ENCODE data around the gene MAD1L1. TPM values are rescaled to one million over a fixed set of nuclear protein-coding genes. Genes with fewer than 3 reads are reported as not detected.

The MAD1L1 gene
- total and polyA plus RNA-seq, 4 donors: 43.0 to 54.9 (median 49.9) TPM

- no peak for TF ChIP-seq CTCF (IDR thresholded peaks at IDR 0.05; ENCODE audit: control extremely low read depth, extremely low read depth)
- WGBS, 2 donors: 94 to 96% methylated on average over 27 of the region's 27 CpGs
- no peaks in the 10 kb centered on the region for H3K9me3 ChIP-seq (ENCODE audit: control insufficient read depth in 4 of 4, insufficient read depth in 3 of 4, low read length in 3 of 4)
- H3K36me3 ChIP-seq (ENCODE audit: control insufficient read depth in 4 of 4, insufficient read depth in 4 of 4, low read length in 4 of 4): peaks cover 0 to 14% (median 2%) of the 10 kb centered on the region in 4 donors
- ATAC-seq (ENCODE audit: insufficient read depth, low FRiP score) (no peak), DNase-seq (no peak)
- H3K27me3 ChIP-seq (ENCODE audit: control insufficient read depth in 3 of 3, insufficient read depth in 3 of 3, low read length in 2 of 3): no peaks in the 10 kb centered on the region
- H3K27ac ChIP-seq (ENCODE audit: low read depth in 1 of 2, low read length in 1 of 2): no peak overlapping the region
- H3K4me1 ChIP-seq (ENCODE audit: control insufficient read depth in 5 of 5, insufficient read depth in 5 of 5, low read length in 5 of 5): no peaks in the 10 kb centered on the region
- no peak overlapping the region for H3K9ac ChIP-seq (ENCODE audit: insufficient read depth in 1 of 2, low read length in 2 of 2)
- no peak overlapping the region for H3K4me3 ChIP-seq
These were observed 232.5 kb downstream of the MAD1L1 start for GRCh38 chr7:2000153-2000687.

GRCh38 chr7:1999278-1999984 is 233.3 kb downstream of the MAD1L1 start:
- WGBS, 2 donors: 95% methylated on average over 21 of the region's 21 CpGs
- Histone ChIP-seq H3K9me3 (ENCODE audit: control insufficient read depth in 4 of 4, insufficient read depth in 3 of 4, low read length in 3 of 4) (no peaks in the 10 kb centered on the region), H3K4me3 (no peak overlapping the region), H3K9ac (ENCODE audit: insufficient read depth in 1 of 2, low read length in 2 of 2) (no peak overlapping the region), H3K27me3 (ENCODE audit: control insufficient read depth in 3 of 3, insufficient read depth in 3 of 3, low read length in 2 of 3) (no peaks in the 10 kb centered on the region), H3K4me1 (ENCODE audit: control insufficient read depth in 5 of 5, insufficient read depth in 5 of 5, low read length in 5 of 5) (no peaks in the 10 kb centered on the region), H3K36me3 (ENCODE audit: control insufficient read depth in 4 of 4, insufficient read depth in 4 of 4, low read length in 4 of 4) (peaks cover 0 to 13% (median 2%) of the 10 kb centered on the region in 4 donors), H3K27ac (ENCODE audit: low read depth in 1 of 2, low read length in 1 of 2) (no peak overlapping the region)
- no peak for ATAC-seq (ENCODE audit: insufficient read depth, low FRiP score)
- no peak for TF ChIP-seq CTCF (IDR thresholded peaks at IDR 0.05; ENCODE audit: control extremely low read depth, extremely low read depth)
- no peak for DNase-seq

GRCh38 chr7:1998146-1998545 is 234.6 kb downstream of the MAD1L1 start:
- TF ChIP-seq CTCF (IDR thresholded peaks at IDR 0.05; ENCODE audit: control extremely low read depth, extremely low read depth): no peak
- DNase-seq (no peak), ATAC-seq (ENCODE audit: insufficient read depth, low FRiP score) (no peak)
- H3K27me3 ChIP-seq (ENCODE audit: control insufficient read depth in 3 of 3, insufficient read depth in 3 of 3, low read length in 2 of 3): no peaks in the 10 kb centered on the region
- no peaks in the 10 kb centered on the region for H3K4me1 ChIP-seq (ENCODE audit: control insufficient read depth in 5 of 5, insufficient read depth in 5 of 5, low read length in 5 of 5)
- H3K9ac ChIP-seq (ENCODE audit: insufficient read depth in 1 of 2, low read length in 2 of 2): no peak overlapping the region
- 94% methylated on average over 10 of the region's 10 CpGs for WGBS, 2 donors
- H3K9me3 ChIP-seq (ENCODE audit: control insufficient read depth in 4 of 4, insufficient read depth in 3 of 4, low read length in 3 of 4): no peaks in the 10 kb centered on the region
- no peak overlapping the region for H3K27ac ChIP-seq (ENCODE audit: low read depth in 1 of 2, low read length in 1 of 2)
- H3K4me3 ChIP-seq: no peak overlapping the region
- peaks cover 0 to 10% (median 2%) of the 10 kb centered on the region in 4 donors for H3K36me3 ChIP-seq (ENCODE audit: control insufficient read depth in 4 of 4, insufficient read depth in 4 of 4, low read length in 4 of 4)
